ENCODE measurements around the gene SART1.
"Not testable (repeated sequence)": the region's sequence is repeated elsewhere in the genome, so short reads cannot be mapped to it uniquely, and the experiment has no call there.

The SART1 gene

DNA sequence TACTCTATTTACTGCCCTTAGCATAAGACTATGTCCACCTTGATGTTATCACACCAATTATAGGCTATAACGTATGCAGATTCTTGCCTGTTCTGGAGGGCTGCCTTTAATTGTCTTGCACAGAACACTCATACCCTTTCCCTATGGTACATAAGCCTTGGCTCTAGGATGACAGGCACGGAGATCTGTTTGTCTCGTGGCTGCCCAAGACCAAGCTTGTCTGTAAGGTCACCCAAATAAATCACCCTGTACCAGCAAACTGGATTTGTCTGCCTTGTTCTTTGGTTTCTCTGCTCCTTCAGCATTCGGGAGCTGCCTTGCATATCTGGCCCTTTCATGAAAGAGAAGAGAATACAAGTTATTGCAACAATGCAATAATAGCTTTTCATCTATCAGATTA is 23.8 kb upstream of the SART1 start:
- DNase-seq, result no peak

- DNase-seq, result no peak
Measured at GRCh38 chr11:65941720-65942310, 19.7 kb upstream of the SART1 start.

- no peak for DNase-seq
Measured at GRCh38 chr11:65942531-65942930, 19.0 kb upstream of the SART1 start.

DNA sequence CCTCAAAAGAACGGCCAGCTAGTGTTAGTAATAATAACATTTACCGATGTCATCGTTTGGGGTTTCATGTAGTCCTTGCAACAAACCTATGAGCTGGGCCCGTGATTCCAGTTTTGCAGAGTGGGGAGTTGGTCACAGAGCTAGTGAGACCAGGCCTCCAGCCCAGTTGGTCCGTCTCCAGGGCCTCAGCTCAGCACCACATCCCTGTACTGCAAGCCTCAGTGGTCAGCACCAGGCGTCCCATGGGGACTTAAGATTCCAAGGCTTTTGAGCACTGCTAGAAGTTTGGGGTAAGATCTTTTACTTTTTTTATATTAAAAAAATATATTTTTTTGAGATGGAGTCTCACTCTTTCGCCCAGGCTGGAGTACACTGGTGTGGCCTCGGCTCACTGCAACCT is 17.3 kb upstream of the SART1 start:
- DNase-seq, result no peak

- no peak for DNase-seq
Measured at GRCh38 chr11:65944767-65945166, 16.8 kb upstream of the SART1 start.

DNA sequence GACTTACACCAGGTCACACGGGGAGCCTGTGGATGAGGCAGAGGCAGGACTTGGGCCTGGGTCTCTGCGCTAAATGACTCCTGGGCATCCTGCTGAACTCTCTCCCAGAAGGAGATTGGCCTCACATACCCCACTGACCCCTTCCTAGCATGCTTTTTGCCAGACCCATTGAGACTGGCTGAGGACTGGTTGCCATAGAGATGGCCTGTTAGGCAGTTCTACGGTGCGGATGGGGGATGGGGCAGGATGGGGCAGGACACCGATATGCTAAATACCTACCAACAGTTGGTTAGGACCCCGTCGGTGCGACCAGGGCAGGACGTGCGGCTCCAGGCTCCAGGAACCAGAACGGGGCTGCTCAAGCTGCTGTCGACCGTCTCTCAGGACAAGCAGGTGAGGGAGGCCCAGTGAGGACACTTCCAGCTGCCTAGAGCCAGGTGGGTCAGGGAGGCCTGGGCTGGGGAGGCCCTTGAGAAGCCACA is 16.1 kb upstream of the SART1 start, which contains the start of gene TSGA10IP:
Gene TSGA10IP, plus strand, starts transcription at position 51 of the 482 bp plus-strand sequence. Its CDS starts 196 bp downstream, at position 247.
- no peak for DNase-seq

DNA sequence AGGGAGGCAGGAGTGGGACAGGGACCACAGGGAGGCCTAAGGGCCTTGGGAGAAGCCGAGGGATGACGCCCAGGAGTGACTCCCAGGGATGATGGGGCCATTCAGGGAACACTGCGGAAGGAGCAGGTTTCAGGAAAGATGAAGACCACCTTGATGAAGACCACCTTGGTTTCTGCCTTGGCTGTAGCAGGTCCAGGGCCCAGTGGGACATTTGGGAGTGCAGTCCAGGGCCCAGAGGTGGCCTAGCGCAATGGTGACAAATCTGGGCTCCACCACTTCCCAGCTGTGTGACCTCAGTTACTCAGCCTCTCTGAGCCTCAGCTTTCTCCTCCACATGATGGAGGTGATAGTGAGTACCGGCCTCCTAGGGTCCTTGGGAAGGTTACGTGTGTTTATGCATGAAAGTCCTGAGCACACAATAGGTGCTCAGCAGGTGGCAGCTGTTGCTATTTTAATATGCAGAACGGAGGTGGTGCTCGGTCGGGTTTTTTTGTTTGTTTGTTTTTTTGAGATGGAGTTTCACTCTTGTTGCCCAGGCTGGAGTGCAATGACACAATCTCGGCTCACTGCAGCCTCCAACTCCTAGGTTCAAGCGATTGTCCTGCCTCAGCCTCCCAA is 15.5 kb upstream of the SART1 start:
- DNase-seq, result no peak

DNA sequence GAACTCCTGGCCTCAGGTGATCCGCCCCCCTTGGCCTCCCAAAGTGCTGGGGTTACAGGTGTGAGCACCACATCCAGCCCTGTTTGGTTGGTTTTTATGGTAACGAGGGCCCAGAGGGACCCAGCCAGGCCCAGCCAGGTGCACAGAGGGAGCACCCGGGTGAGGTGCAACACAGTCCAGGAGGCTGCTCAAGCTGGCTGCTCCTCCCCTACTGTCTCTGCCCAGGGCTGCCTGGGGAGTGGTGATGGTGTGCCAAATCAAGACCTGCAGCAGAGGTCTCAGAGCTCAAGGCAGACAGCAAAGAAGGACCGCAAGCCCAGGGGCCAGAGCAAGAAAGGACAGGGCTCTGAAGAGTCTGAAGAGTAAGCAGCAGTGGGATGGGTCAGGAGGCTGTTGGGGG is 14.9 kb upstream of the SART1 start:
- no peak for DNase-seq

- DNase-seq, result no peak
Measured at GRCh38 chr11:65947133-65947532, 14.4 kb upstream of the SART1 start.

- no peak for DNase-seq
Measured at GRCh38 chr11:65947603-65948125, 13.9 kb upstream of the SART1 start.

- not testable (repeated sequence) for DNase-seq
Measured at GRCh38 chr11:65950711-65951110, 10.8 kb upstream of the SART1 start.

DNA sequence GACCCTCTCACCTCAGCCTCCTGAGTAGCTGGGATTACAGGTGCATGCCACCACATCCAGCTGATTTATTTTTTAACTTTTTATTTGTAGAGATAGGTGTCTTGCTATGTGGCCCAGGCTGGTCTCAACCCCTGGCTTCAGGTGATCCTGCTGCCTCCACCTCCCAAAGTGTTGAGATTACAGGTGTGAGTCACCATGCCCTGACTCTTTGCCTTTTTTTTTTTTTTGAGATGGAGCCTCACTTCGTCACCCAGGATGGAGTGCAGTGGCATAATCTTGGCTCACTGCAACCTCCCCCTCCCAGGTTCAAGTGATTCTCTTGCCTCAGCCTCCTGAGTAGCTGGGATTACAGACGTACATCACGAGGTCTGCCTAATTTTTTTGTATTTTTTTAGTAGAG is 9.9 kb upstream of the SART1 start:
- DNase-seq, result not testable (repeated sequence)

DNA sequence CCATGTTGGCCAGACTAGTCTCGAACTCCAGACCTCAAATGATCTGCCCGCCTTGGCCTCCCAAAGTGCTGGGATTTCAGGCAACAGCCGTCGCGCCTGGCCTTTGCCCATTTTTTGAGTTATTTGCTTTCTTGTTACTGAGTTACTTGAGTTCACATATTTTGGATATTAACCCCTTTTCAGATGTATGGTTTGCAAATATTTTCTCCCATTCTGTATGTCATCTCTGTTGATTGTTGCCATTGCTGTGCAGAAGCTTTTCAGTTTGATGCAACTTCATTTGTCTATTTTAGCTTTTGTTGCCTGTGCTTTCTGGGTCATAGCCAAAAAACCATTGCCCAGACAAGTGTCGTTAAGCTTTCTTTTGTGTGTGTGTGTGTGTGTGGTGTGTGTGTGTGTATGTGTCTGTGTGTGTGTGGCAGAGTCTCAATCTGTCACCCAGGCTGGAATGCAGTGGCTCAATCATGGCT is 9.4 kb upstream of the SART1 start:
- DNase-seq, result no peak

DNA sequence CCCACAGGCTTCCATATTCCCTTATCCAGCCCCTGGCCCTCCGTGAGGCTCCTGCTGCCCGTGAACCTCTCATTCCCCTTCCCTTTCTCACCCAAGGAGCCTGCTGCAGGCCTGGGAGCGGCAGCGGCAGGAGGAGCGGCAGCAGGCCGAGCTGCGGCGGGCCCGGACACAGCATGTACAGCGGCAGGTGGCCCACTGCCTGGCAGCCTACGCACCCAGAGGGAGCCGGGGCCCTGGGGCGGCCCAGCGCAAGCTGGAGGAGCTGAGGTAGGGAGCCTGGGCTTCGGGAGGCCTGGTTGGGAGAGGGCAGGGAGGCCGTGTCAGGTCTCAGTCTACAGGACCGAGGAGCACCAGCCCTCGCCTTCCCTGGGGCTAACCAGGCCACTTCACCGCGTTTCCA is 8.1 kb upstream of the SART1 start:
- DNase-seq, result no peak

DNA sequence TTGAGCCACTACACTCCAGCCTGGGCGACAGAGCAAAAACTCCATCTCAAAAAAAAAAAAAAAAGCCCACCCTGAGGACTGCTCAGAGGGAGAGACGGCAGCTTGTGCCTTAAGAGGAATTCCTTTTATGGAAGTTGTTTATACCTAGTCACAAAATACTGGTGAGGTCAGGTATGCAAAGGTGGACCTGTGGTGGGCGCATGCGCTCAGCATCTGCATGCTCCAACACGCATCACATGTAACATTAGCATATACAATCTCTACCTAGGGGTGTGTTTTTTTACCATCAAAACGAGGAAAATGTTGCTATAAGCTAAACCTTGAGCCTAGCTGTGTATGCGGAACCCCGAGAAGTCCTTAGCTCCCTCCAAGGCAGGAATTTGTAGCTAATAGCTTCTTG is 6.8 kb upstream of the SART1 start:
- DNase-seq, result no peak

DNA sequence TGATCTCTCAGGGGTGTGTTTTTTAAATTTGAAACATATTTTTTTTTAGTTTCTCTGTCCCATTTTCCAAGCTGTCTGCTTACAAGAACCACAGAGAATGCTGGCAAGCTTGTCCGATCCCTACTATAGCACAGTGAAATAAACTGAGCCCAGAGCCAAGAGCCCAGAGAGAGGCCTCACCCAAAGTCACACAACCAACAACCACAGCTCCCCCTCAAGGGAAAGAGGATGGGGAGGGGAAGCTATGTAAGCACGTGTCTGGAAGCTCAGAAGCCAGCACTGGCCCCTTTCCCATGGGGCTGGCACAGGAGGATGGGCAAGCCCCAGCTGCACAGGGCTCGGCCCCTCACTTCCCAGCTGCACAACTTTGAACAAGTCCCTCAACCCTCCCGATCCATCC is 3.2 kb upstream of the SART1 start:
- DNase-seq, result no peak

- no peak for DNase-seq
Measured at GRCh38 chr11:65958774-65959420, 2.6 kb upstream of the SART1 start.

DNA sequence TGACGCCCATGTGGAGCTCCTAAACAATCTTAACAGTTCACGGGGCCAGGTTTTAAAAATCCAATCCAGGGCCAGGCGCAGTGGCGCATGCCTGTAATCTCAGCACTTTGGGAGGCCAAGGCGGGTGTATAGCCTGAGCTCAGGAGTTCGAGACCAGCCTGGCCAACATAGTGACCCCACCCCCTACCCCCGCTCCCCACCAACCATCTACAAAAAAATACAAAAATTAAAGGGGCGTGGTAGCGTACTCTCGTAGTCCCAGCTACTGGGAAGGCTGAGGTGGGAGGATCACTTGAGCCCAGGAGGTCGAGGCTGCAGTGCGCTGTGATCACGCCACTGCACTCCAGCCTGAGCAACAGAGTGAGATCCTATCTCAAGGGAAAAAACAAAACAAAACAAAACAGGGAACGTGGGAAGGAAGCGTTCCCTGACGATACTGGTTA is 689 bp upstream of the SART1 start:
- no peak for DNase-seq

- no peak for DNase-seq
Measured at GRCh38 chr11:65962141-65962564, 619 bp downstream of the SART1 start.

DNA sequence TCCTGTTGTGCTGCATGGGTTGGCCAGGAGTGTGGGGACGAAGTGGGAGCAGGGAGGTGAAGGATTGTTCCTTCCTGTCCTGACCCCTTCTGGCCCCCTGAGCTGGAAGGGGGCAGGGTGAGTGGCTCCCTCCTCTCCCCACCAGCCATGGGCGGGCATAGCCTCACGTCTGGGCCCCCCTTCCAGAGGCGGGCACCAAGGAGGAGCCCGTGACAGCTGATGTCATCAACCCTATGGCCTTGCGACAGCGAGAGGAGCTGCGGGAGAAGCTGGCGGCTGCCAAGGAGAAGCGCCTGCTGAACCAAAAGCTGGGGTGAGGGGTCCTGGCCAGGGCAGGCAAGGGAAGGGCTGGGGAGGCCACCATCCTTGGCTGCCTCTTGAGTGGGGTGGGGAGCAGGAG is 3.4 kb downstream of the SART1 start:
- DNase-seq, result no peak

GRCh38 chr11:65965986-65966762 is 4.6 kb downstream of the SART1 start:
- no peak for DNase-seq

- DNase-seq, result no peak
Measured at GRCh38 chr11:65967329-65967934, 5.9 kb downstream of the SART1 start.
